Stimulated activated naive CD8-positive, alpha-beta T cell treated with anti-CD3 and anti-CD28 coated beads, Interleukin-15, Interleukin-2, amounts not matched to agents 100 U/mL and 50 U/mL, for 24 hours (primary cell): ENCODE data around the gene TSPAN13.
A peak's percentile ranks its signal among the peaks of the same experiment; 100 is the strongest.

Experiments
- ATAC-seq: fragments of 150-1000 bp; cut with Tn5 transposase; one replicate; pipeline ENCODE4 v1.10.0; 2021
- DNase-seq: peaks from one replicate; pipeline ENCODE4 v3.0.0; 2021

Gene TSPAN13

DNA sequence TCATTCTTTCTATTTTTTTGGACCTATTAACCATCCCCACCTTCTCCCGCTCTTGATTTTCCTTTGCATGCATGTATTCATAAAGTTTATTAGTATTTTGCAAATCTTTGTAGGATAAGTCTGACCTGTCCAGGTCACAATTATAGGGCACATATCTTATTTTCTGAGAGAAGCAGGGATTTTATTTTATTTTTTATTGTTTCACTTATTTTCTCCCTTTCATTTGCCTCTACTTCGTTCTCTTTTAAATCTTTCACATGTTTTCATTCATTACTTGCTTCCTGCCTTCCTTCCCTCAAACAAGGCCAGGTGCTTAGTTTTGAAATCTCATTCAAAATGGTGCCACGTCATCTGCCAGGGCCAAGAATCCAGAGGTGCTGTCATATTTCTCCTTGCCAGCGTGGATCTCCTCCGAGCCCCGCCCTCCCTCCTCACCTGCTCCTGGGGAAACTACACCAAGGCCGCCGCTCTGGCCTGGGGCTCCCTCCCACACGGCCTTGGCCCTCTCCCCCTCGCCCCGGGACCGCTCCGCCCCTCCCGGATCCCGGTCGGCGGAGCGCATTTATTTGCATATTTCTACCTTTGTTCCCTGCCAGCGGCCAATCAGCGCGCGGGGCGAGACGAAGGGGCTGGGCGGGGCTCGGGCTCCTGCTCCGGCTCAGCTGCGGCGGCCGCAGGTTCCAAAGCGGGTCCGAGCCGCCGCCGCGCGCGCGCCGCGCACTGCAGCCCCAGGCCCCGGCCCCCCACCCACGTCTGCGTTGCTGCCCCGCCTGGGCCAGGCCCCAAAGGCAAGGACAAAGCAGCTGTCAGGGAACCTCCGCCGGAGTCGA, at the start of gene TSPAN13:
TSS of gene TSPAN13 (plus strand) at position 654 of the 830 bp plus-strand sequence. CDS start 213 bp downstream, outside the sequence.
- peak; percentile 96 for ATAC-seq
- peak; percentile 77 for DNase-seq

DNA sequence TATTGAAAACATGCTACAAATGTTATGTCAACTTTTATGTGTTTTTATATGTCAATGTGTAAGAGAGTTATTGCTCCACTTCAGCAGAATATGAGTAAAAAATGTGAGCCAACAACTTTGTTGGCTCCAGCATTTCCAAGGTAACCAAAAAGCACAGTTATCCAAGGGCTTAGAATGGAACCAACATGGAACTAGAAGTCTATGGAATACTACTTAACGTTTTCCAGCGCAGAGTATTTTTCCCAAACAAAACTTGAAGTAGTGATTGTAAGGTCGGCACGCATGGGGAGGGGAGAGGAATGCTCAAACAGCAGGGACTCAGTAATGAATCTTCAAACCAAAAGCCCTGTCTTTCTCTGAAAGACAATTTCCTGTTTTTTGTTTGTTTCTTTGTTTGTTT, 45.0 kb upstream of the TSPAN13 start:
- DNase-seq, result no peak
- ATAC-seq, result no peak

DNA sequence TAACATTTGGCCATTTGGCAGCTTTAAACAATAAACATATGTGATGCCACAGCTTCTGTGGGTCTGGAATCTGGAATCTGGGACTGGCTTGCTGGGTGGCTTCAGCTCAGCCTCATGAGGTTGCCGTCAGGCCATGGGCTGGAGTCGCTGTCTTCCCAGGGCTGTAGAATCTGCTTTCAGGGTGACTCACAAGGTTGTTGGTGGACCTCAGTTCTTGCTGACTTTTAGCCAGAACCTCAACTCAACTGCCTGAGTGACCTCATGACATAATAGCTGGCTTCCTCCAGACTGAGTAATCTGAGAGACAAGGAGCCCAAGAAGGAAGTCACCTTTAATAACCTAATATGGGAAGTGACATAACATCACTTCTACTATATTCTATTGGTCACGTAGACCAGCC, 44.6 kb upstream of the TSPAN13 start:
- no peak for ATAC-seq

DNA sequence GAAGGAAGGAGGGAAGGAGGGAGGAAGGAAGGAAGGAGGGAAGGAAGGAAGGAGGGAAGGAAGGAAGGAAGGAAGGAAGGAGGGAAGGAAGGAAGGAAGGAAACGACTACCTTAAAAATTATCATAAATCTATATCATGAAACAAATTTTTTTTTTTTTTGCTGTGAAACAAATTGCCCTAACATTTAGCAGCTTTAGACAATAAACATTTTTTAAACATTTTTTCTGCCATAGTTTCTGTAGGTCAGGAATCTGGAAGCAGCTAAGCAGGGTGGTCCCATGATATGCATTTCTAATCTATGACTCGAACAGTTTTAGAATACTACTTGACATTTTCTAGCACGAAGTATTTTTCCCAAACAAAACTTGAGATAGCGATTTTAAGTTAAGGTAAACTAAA, 42.9 kb upstream of the TSPAN13 start:
- ATAC-seq, result no peak
- no peak for DNase-seq

More for the DNA sequence above, 44.6 kb upstream of the TSPAN13 start:
- DNase-seq, result no peak

DNA sequence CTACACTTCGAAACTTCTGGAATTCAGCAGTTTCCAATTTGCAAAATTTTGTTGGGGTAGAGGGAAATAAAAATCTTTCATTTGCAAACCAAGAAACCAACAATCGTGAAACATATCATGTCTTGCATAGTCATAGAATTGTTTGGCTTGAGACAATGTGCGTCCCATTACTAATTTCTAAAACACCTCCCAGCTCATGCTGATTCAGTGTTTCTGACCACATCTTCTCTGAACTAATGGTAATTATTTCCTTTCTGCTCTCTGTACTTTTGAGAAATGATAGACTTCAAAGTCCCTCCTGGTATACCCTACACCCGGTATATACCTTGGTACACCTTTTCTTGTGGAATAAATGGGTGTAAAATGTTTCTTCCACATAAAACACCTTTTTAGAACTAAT, 41.8 kb upstream of the TSPAN13 start:
- ATAC-seq (peak; percentile 68), DNase-seq (no peak)

DNA sequence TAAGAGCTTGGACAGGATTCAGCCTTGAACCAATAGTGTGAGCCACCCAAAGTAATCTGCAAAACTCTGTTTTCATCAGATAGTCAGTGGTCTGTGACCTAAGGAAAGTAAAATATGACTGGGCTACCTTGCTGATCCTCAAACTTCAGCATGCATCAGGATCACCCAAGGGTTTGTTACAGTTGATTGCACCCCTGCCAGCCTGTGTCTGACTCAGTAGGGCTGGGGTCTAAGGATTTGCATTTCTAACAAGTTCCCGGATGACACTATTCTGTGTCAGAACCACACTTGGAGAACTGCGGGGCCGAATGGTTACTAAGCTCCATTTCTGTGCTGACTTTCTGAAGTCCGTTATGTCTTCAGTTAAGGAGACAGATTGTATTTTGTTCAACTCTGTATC, 40.6 kb upstream of the TSPAN13 start:
- DNase-seq, result no peak
- ATAC-seq, result peak; percentile 75

DNA sequence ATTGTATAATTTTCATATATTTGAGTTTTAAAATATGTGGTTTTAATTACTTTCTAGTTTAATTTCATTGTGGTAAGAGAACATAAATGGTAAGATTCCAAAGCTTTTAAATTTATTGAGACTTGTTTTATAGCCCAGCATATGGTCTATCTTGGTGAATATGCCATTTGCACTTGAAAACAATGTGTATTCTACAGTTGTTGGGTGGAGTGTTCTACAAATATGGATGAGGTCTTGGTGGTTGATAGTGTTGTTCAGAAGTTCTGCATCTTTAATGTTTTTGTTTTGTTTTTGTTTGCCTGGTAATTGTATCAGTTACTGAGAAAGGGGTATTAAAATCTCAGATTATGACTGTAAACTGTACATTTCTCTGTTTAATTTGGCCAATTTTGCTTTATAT, 37.6 kb upstream of the TSPAN13 start:
- ATAC-seq (no peak), DNase-seq (no peak)

DNA sequence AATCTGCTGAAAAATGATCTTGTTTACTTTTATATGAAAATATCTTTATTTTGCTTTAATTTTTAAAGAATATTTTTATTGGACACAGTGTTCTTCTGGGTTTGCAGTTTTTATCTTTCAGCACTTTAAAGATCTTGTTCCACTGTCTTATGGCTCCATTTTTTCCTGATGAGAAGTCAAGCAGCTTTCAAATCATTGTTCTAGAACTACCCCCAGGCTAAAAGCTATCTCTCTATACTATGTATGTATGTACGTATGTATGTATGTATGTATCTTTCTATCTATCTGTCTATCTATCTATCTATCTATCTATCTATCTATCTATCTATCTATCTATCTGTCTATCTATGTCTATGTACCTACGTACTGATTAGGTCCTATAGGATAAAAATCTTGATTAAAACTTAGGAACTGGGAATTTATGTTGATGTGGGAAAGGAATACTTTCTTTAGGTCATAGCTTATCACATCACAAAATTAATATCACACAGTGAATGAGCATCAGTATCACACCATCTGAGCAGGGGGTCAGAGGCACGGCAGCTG, 35.4 kb upstream of the TSPAN13 start:
- DNase-seq, result no peak
- no peak for ATAC-seq

DNA sequence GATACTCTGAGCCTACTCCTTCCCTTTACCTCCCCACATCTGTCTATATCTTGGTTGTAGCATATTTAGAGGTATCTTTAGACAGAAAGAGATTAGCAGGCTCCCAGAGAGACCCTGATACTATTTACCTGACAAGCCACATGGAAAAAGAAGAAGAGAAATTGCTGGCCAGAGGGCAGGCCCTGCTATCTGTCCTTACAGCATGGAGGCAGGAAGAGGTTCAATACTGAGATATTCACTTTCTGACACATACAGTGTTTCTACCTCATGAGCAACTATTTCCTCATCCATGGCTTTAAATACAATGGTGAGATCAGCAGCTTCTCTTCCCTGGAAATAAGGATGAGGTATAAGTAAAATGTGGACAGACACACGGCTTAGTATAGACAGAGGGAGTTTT, 33.9 kb upstream of the TSPAN13 start:
- ATAC-seq (no peak), DNase-seq (no peak)

DNA sequence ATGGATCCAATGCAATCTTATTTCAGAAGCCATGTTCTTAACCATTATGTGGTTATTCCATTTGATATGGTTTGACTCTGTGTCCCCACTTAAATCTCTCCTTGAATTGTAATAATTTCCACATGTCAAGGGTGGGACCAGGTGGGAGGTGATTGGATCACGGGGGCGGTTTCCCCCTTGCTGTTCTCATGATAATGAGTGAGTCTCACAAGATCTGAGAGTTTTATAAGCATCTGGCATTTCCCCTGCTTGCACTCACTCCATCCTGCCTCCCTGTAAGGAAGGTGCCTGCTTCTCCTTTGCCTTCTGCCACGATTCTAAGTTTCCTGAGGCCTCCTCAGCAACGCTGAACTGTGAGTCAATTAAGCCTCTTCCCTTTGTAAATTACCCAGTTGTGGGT, 32.0 kb upstream of the TSPAN13 start:
- DNase-seq (peak; percentile 20), ATAC-seq (peak; percentile 9)

DNA sequence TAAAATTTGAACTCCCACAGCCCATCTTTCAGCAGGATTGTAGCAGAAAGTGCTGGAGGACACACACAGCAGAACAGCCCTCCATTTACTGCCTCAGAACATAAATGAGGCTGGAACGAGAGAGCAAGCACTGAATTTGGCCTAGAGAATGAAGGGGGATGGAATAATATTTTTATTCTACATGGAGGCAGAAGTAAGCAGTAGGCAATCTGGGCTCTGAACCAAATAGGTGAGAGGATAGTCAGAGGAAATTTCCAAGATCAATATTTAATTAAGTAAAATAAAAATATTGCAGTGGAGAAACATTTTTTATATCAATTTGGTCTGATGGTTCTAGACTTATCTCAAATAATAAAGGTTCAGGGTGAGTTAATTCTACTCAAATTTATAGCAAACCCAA, 29.2 kb upstream of the TSPAN13 start:
- DNase-seq (no peak), ATAC-seq (no peak)

DNA sequence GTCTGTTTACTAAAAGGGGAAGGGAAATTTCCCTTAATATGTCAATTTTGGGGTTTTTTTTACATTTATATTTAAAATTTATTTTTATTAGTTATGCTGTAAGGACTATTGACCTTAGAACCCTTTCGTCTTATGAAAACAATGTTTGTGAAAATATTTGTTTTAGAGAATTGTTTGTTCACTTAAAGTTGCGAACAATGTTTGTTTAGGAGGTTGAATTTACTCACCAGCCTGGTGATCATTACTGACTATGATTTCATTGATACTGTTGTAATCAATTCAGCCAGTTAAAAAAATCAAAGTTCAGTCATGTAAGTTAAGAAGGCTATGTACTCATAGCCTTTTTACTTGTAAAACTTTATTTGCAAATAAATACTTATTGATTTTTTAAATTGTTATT, 27.4 kb upstream of the TSPAN13 start:
- no peak for DNase-seq
- ATAC-seq, result no peak

DNA sequence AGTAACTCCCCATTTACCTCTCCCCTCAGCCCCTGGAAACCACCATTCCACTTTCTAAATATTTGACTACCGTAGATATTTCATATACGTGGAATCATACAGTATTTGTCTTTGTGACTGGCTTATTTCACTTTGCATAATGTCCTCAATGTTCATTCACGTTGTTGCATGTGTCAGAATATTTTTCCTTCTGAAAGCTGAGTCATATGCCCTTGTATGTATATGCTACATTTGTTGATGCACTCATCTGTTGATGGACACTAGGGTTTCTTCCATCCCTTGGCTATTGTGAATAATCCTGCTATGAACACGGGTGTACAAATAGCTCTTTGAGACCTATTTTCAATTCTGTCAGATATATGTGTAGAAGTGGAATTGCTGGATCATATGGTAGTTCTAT, 25.8 kb upstream of the TSPAN13 start:
- DNase-seq, result no peak
- ATAC-seq, result no peak

DNA sequence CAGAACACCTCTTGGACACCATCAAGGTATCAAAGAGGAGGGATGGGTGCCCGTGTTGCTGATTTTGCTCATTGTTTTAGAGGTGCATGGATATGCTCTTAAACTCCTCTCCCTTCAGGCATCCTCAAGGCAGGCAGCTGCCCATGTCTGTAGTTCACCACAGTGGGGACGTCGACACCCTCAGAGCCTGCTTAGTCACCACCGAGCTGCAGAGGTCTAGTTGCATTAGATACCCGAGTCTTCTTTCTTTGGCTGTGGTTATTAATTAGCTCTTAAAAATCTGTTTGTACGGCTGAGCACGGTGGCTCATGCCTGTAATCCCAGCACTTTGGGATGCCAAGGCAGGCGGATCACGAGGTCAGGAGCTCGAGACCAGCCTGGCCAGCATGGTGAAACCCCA, 24.7 kb upstream of the TSPAN13 start:
- no peak for DNase-seq
- no peak for ATAC-seq

DNA sequence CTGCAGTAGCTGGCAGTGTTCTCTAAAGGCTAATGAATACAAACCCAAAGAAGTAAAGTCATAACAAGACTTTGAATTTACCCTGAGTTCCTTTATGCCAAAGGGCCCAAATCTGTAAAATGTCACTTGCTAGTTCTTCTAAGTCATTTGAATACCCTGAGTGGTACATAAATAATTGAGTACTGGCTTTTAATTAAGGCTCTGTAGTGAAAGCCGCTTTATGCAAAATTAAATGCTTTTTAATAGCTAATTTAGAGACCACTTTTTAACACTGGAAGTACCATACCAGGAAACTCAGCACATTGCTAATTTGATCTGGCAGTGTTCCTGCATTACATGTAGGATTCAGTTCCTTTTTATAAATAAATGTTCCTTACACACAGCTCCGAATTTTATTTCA, 24.0 kb upstream of the TSPAN13 start:
- DNase-seq (no peak), ATAC-seq (no peak)

DNA sequence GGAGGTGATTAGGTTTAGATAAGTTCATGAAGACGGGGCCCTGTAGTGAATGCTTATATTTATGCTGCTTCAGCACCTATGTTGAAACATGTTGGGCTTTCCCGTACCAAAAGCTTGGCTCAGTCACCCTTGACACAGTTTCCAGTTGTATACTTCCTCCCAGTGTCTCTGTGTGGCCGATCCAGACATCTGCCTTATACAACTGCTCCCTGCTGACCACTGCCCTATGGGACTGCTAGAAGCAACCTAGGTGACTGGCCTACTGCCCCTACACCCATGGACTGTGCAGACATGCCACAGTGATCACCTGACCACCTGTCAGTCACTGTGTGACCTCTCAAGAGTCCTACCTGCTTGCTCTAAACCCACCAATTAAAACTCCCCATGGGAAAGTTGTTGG, 22.6 kb upstream of the TSPAN13 start:
- no peak for DNase-seq

DNA sequence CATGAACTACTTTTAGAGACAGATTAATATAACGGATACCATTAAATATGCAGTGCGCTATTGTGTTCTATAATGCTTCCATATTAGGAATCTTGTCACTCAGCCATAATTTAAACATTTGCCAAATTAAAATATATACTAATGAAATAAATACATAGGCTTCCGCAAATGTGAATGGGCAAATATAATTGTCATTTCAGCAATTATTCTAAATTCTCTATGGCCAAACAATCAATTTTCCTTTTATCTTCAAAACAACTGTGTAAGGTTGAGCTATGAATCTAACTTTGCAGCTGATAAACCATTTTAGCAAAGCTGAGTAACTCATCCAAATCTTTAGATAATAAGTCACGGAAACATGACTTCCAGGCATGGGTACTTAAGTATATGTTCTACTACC, 20.7 kb upstream of the TSPAN13 start:
- DNase-seq (no peak), ATAC-seq (no peak)

More for the DNA sequence above, 22.6 kb upstream of the TSPAN13 start:
- no peak for ATAC-seq

DNA sequence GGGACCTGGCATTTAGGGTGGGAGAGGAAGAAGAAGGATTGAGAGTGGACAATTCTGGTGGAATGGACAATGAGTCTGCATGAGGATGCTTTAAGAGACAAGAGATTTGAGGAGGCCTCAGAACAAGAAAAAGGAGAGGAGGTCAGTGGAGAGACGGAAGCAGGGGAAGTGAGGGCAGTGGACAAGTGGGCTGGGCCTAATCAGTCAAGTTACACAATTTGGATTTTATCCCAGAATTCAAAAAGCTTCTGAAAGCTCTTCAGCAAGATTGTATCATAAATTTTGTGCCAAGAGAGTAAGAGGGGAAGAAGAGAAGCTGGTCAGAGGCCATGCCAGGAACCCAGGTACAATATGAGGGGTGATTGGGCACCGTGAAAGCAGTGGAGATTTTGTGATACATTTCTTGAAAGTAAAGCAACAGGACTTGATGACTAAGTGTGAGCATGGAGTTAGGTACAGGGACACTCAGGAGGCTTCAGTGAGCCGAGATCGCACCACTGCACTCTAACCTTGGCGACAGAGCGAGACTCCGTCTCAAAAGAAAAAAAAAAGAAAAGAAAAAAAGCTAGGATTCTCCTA, 19.3 kb upstream of the TSPAN13 start:
- DNase-seq, result no peak
- ATAC-seq, result no peak

DNA sequence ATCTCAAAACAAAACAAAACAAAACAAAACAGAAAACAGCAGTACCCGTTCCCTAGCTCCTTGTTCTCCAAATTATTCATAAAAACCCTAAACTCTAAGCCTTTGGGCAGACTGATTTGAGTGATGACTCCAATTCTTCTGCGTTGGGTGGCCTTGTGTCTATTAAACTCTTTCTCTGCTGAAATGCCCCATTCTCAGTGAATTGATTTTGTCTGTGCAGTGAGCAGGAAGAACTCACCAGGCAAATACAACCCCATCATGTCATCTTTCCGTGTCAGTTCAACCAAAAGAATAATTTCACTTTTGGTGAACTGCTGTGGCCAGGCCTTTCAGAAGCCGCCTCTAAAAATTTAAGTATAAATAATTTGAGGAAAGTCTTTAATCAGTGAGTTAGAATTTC, 18.5 kb upstream of the TSPAN13 start:
- ATAC-seq (no peak), DNase-seq (no peak)

DNA sequence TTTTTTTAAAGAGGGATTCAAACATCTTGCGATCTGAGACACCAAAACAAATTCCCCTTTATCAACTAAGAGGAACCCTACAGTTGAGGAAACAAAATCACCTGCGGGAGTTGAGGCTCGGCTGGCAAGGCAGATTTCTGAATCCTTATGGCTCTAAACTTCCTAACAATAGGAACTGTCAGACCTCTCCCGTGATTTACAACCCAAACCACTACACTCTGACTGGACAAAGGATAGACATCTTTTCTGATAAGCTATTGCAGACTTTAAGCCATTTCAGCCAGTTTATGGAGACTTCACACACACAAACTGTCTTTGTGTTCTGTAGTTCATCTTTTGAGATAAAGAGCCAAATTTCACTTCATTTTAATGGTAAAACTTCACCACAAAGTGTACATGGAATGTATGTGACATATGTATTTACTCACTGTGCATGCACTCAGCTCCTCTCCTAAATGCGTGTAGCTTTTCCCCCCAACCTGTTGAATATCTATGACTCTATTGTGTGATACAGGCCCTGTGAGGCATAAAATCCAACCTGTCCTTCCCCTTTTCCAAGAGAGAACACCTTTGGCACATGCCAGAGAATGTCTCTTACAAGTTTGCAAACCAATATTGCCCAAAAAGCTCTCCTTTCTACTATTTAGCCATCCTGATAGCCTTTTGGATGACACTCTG, 15.4 kb upstream of the TSPAN13 start:
- ATAC-seq (no peak), DNase-seq (no peak)

DNA sequence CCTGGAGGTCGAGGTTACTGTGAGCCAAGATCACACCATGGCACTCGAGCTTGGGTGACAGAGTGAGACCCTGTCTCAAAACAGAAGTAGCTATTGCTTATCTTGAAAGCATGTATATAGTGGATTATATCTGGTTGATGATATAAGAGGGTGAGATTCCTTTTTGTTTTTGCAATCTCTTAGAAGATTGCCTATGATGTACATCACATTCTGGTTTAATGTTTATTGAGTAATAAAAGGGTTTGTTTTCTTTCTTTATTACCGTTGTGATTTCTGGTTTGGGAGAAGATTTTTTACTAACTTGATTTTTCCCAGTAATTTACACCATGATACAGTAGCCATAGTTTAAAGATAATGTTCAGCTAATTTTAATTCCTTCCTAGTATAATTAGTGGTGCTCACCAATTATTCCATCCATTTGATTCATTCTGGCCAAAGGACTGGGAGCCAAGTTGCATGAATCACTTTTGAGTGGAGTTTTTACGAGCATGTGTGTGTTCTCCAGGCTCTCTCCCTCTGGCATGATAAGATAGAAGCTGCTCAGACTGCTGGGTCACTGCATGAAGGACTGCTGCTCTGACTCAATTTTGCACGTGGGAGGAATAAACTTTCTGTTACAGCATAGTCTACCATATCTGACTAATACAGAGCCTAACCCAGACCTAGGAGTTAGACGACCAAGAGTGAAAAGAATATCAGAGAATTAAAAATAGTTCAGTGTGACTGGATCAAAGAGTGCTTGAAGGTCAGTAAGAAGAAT, 13.5 kb upstream of the TSPAN13 start:
- ATAC-seq, result peak; percentile 85

DNA sequence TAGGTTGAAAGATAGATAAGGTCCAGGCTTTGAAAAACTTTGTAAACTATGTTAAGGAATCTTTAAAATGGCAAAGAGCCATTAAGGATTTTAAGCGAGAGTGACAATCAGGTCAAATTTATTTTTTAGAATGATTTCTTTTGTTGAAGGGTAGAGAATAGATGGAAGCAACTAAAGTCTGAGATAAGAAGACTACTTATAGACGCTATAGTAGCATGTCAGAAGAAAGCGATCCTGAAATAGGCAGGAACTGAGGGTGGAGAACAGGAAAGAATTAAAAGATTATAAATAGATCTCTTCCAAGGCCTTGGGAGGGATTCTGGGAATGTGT, 13.0 kb upstream of the TSPAN13 start:
- DNase-seq, result no peak
- ATAC-seq, result no peak

More for the DNA sequence above, 13.5 kb upstream of the TSPAN13 start:
- DNase-seq, result no peak
